GM21825 (cell line): ENCODE data around the gene CRYL1.

Source experiments
- ATAC-seq: cut with Tn5 transposase; IDR thresholded peaks from one replicate; pipeline ENCODE4 v1.9.1; 2021; ENCODE audit warnings: mild to moderate bottlenecking, moderate library complexity; ENCODE audit not compliant: unreplicated experiment

Gene CRYL1

DNA sequence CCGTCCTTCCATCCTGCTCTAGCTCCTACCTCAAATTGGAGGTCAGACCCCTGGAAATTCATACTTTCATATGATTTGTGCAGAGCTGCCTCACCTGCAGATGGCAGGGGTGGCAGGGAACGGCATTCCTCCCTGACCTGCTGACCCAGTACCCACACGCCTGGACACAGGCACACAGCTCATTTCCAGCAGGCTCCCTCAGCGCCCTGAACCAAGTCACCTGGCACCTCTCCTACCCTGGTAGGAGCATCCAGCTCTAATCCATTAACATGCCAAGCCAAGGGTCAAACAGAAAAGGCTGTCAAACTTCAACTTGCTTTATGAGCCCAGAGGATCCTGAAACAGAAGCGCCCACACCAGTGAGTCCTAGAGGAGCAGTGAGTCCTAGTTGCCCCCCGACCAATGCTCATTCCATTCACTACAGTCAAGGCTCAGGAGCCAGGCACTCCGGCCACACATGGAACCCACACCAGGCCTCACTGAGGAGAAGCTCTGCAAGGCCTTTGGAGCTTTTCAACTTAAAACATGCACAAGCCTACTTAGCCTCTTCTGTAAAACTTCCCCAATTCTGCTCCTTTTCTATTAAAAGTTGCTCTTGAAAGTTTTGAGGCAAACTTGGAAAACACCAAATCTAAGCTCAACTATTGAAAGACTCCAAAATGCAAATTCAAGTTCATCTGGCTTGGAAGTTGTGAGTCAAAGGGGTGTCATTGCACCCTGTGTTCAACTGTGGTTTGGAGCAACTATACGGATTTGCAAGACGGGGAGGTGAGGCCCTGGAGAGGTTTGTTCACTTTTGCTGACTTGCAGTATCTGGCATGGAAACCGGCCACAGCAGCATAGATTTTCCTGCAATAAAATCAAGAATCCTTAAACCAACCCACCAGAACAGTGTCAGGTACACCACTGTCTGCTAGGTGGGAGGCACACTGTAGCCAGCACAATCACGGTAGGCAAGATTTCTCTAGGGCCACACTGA lies 96.7 kb downstream of the CRYL1 start:
- ATAC-seq = no peak

DNA sequence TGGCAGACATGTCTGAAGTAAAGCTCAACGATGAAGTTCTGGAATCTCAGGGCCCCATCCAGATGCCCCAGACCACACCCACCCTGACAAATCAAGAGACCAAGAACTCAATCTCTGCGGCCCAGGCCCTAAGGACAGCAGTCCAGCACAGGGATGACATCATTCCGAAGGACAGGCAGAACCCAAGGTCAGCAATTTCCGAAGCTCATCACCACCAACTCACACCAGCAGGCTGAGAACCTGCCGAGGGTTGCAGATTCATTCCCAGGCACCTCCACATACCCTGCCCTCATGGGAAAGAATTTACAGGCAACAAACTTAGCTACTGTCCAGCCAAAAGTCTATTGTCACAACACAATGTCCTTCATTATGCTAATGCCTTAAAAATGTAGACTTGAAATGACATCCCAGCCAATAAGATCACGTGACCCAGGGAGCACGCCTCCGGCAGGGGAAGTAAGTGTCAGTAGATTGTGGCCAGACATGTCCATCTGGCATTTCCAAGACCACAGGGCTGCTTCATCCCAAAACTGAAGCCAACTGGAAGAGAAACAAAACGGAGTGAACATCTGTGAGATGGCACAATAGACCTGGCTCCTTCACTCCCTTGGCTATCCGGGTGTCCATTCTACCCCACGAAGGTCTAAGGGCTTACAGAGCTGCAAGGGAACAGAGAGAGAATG lies 98.8 kb downstream of the CRYL1 start:
- ATAC-seq = no peak

DNA sequence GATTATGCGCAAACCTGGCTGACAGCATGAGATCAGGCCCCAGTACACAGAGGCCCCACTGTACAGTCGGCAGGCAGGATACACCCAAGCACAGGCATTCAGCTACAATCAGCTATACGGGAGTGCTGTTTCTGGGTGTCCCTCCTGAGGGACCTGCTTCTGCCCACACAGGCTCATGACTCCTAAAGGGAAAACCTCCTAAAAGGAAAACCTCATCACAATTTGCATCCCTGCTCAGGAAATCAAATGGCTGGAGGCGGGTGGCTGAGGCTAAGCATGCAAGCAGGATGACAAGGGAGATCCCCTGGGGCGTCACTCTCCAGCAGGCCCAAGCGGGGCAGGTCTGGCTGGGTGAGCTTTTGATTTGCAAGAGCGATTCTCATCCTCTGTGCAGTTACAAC lies 99.8 kb downstream of the CRYL1 start:
- peak; percentile 65 for ATAC-seq

DNA sequence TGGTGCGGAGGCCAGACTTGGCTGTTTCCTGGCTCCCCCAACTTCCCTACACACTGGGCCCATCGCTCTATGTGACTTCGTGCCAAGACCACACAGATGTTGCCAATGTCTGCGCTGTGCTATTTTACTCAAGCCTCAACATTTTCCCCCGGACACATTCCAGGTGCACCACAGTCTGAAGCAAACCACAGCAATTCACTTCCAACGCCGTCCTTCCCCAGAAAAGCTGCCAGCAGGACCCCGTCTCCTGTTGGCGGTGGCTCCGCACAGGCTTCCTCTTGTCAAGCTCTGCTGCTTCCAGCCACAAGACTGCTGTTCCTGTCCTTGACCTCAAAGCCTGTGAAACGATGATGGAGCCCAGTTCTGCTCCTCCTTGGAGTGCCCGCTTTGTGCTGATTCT lies 100.7 kb downstream of the CRYL1 start:
- no peak for ATAC-seq

DNA sequence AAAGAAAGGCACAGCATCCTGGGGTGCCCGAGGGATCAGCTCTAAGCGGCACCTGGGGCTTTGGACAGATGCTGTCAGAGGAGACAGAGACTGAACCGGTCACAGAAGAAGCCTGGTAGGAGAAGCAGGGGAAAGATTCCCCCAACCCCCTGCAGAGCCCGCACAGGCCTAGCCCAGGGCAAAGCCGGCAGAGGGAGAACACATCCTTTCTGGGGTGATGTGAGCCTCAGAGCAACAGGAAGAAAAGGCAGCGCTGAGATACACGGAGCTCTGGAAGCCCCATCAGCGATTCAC lies 101.2 kb downstream of the CRYL1 start:
- no peak for ATAC-seq

DNA sequence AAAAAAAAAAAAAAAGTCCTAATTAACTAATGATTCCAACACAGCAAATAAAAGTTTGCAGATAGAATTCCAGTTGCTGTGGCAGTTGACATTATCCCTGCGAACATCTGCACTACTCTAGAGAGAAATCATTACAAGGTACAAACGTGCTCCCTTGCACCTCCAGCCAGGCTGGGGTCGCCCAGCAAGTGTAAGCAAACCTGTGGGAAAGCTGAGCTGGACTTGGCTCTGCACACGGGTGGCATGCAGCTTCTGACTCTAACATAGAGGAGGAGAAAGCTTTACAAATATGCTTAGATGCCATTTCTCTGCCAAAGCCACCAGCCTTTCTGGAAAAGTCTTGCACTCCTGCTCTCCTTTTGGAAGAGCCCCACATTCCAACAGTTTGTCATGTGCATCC lies 103.3 kb downstream of the CRYL1 start:
- no peak for ATAC-seq

DNA sequence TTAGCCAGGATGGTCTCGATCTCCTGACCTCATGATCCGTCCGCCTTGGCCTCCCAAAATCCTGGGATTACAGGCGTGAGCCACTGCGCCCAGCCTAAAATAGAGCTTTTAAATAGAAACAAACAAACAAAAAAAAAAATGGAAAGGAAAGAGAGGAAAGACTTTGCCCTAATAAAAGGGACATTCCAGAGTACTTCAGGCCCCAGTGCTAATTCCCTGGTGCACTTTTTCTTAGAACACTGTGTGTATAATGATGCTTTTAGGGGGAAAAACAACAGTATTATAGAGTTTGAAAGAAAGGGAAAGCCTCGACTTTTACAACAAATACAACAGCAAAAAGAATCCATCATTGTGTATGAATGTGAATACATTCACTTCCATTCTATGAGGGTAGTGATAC lies 104.7 kb downstream of the CRYL1 start:
- no peak for ATAC-seq

DNA sequence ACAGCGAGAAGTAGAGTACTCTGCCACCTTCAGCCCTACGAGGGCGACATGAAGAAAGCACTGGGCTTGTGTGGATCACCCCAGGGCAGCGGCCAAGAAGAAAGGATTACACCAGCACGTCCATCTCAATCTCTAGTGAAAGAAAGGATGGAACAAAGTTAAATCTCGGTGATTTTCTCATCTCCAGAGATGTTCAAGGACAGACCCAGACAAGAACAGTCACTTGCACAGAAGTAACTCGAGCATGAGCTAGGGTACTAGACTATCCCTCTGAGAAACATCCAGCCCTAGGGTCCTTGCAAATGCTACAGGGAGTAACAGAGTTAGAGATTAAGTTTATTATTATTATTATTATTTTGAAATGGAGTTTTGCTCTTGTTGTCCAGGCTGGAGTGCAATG lies 106.7 kb downstream of the CRYL1 start:
- no peak for ATAC-seq

DNA sequence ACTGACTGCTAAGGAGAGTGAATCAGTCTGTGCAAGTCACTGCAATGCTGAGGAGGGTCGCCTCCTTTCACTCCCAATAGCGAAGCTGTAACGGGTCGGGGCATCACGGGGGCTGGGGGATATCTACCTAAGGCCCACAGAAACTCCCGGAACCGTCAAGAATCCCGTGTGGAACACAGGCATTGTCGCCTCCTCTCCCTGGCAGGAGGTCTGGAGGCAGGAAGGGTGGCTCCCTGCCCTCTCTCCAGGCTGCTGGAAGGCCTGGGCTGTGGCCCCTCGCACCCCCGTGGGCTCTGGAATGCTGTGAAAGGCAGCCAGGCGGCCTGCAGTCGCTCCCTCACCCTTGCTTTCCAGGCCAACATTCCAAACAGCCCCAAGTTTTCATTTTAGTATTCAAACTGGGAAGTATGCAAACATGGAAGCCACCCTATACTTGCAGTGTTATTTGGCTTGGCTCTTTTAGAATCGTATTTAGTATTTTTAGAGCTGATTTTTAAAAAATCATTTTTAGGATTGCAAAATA lies 109.4 kb downstream of the CRYL1 start:
- no peak for ATAC-seq

DNA sequence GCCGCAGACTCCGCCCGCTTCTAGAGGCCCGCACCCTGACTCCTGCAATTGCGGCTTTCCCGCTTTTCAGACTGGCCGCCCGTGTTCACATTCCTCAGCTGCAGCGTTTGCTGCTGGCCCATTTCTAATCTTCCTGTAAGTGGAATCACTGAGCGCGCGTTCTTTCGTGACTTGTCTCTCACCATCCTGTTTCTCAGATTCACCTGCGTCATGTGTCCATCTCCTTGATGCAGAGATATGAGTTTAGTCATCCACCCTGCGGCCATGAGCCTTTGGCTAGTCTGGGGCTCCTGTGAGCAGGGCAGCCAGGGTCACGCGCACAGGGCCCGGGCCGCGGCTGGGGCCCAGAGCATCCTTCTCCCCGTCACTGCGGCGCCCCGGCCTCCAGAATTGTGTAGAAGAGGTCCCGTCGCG lies 110.0 kb downstream of the CRYL1 start:
- no peak for ATAC-seq

DNA sequence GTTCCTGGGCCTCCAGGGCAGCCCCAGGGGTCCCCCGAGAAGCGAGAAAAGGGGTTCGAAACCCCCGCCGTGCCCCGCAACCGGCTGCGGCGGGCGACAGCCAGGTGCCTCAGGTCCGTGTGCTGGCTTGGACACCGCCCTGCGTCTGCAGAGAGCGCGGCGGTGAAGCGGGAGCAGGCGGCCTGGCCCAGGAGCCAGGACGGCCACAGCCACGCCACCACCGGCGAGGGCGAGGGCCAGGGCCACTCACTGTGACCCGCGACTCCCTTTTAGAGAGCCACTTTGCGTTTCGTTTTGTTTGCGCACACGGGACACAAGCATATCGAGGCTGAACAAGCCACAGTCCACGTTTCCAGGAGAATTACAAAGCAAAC lies 110.4 kb downstream of the CRYL1 start:
- ATAC-seq = no peak

DNA sequence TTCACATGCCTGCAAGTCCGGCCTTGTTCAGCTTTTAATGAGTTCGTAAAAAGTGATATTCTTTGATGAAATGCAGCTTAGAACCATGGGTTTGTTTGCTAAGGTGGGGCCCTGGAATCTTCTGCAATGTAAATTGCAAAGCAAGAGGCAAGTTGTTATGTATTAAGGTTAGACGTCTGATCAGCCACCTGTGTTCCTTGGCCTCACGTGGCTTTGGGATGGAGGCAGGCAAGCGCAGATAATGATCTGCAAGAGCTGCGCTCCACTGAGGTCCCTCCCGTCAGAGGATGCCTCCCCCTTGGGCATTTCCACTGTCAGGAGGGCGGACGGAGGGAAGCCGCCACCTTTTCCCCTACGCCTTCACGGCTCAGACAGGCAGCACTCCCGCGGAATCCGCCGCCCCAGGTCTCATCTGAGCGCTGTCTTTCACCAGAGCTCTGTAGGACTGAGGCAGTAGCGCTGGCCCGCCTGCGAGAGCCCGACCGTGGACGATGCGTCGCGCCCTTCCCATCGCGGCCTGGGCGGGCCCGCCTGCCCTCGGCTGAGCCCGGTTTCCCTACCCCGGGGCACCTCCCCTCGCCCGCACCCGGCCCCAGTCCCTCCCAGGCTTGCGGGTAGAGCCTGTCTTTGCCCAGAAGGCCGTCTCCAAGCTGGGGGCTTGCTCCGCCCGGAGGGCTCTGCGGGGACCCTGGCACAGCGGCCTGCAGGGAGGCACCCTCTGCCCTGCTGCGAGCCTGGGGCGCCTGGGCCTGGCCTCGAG lies 110.9 kb downstream of the CRYL1 start:
- ATAC-seq = no peak

DNA sequence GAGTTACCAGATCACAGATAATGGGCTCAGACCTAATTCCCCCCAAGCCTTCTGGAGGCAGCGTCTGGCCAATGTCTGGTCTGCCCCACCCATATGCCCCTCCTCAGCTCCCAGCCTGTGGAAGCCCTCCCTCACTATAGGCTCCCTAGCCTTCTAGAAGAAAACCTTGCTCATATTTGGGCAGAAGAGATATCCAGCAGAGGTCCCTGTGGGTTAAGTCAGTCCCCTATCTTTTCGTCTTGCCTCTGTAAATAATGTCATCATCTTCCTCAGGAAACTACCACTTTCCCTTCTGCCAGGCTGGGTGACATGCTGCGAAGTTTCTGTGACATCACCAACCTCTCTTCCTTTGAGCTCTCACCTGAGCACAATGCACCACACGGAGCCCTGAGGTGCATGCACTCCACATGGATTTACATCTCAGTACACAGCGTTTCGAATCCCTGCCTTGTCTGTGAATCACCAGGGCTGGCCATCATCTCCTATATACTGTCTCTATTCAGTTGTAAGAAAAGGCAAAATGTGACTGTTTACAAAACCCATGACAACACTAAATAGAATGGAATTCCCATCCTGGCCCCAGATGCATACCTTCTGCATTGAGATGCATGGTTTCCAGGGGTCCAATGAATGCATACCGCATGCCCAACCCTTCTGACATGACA lies 112.8 kb downstream of the CRYL1 start:
- ATAC-seq = no peak

DNA sequence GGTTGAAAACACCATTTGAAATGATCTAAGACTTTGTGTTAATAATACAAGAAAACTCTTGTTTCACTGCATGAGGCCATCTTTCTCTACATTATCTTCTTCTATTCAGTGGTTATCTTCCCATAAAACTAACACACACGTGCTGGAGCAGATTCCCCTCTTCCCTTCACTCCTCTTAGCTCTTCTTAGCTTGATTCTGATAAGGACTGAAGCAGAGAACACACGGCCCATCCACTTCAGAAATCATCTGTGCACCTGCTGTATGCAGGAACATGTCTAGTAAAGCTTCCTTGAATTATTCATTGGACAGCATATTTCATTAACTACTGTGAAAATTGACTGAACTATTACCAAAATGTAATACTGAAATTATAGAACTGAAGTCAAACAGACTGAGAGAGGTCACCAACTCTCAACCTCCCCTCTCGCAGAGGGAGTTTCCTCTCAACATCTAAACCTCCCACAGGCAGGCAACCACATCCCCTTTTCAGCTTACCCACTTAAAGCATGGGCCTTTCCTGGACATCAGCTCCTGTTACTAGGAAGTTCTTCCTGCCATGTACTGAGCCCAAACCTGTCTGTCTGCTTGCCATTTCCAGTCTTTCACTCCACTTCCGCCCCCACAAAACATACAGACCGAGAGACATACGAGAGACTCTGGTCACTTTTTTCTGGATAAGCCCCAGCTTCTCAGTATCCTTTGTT lies 113.9 kb downstream of the CRYL1 start:
- ATAC-seq = peak; percentile 96

DNA sequence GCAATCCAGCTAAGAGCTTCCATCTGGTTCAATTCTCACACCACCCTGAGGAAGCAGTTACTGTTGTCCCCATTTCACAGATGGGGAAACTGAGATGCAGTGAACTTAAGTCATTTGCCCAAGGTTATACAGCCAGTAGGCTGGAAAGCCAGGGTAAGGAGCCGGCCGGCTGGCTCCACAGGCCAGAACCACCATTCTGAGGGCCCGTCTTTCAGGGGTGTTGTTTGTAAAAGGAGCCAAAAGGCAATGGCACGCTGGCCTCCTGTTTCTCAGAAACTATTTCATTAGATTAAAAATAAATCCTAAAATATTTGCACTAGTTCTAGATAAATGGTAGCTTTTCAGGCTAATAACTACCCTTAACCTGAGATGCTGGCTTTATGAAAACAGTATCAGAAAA lies 114.9 kb downstream of the CRYL1 start:
- no peak for ATAC-seq

DNA sequence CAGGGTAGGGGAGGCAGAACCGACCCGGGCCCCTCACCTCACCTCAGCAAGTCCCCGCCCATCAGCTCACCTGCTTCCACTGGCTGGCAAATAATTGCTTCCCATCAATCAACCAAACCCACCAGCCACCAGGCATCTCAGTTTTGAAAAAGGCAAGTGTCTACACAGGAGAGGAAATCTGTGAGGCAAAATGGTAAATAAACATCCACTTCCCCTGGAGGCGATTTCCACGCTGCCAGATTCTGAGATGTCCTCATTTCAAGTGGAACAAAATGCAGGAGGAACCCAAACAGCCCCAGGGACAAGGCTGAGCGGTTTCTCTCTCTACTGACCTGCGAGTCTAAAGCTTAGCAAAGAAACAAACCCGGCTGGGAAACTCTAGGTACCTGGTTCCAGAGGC lies 117.5 kb downstream of the CRYL1 start:
- no peak for ATAC-seq

DNA sequence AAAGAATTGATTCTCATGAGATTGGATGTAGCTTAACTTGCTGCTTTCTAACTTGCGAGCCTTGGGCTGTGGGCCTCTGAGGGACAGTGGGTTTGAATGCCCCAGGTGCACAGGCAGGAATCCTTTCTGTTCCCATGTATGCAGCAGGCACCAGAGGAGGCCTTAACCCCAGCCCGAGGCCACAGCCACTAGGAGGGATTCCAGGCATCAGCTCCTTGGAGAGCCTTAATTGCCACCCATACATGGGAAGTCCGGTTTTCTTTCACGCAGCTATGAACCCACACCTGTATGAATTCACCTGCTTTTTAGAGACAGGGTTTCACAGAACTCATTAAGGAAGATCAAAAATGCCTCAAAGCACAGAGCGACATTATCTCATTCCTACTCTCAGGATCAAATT lies 117.9 kb downstream of the CRYL1 start:
- no peak for ATAC-seq

DNA sequence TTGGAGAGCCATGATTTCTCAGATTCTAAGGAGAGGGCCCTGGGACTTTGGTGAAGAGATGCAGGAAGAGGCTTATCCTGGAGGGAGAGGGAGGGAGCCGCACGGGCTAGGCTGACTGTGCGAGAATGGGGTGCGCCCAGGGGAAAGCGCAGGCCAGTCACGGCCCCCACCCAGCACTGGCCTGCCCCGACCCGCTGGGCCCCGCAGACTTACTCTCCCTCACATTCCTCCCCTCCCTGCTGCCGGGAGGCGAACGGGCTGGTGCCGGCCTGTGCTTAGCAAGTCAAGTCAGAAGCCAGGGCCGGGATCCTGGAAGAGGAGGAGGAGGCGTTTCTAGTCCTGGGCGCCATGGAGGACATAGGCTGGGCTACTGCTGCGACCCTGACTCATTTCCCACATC lies 120.0 kb downstream of the CRYL1 start:
- ATAC-seq = no peak

DNA sequence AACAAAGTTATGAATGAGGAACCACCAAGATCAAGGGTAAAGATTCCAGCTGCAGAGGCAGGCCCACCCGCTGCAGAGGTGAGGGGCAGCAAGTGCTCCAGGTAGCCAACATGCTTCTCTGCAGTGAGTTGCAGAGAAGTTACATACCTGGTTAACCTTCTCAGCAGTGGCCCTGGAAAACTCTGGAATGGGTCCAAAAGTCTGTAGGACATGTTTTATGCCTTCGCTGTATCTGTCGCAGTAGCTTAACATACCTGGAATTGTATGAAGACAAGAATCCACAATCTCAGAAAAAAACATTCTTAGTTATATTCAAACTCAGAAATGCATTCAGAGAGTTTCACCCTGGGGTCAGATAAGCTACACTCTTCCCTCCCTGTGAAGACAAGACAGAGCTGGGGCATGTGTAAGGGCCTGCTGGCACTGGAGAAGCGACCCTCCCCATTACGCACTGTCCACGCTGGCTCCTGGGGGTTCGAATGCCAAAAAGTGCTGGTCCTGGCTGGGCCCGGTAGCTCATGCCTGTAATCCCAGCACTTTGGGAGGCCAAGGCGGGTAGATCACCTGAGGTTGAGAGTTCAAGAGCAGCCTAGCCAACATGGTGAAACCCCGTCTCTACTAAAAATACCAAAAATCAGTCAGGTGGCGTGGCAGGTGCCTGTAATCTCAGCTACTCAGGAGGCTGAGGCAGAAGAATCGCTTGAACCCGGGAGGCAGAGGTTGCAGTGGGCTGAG lies 121.0 kb downstream of the CRYL1 start:
- no peak for ATAC-seq

DNA sequence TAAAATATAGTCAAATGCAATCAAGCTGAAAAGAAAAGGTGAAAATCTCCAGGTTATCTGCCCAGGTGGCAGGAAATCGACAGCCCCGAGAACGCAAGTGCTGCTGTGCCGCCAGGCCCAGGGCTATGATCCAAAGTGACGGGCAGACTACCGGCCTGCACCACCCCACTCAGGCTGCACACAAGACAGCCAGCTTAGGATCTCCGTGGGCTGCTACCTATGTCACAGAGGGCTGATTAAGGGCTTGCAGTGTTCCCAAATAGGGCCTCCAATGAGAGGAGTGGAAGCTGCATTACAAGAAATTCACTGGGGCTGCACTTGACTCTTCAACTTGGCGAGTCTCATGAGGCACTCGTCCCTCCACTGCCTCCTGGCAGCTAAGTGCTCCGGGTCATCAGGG lies 121.8 kb downstream of the CRYL1 start:
- no peak for ATAC-seq
